Epithelial cell of proximal tubule (primary cell): Measurements from ENCODE around the gene PPIG. TPM values are rescaled to one million over a fixed set of nuclear protein-coding genes. Genes with fewer than 3 reads are reported as not detected.

ENCODE experiments used
- DNase-seq: peaks from one replicate; pipeline ENCODE4 v3.0.0-alpha.2; 2011; ENCODE audit warnings: low read depth
- H3K4me3 ChIP-seq: 2 replicates; pipeline ENCODE4 v1.5.1; 2011; ENCODE audit warnings: low read depth, mild to moderate bottlenecking, low read length
- total RNA-seq: library from RNA; depleted of rRNA; stranded (reverse); fragments of >200 nt; gene quantifications from 2 replicates; pipeline ENCODE4 v1.2.3, GENCODE V29; 2015
- TF ChIP-seq, protein P1 (sequence below): conservative IDR thresholded peaks from 2 replicates; pipeline ENCODE4 v1.5.1; 2012; ENCODE audit warnings: low read depth, mild to moderate bottlenecking, low read length

Gene PPIG
- total RNA-seq, 1 donor from 2014 or later, result 21.9 TPM

DNA sequence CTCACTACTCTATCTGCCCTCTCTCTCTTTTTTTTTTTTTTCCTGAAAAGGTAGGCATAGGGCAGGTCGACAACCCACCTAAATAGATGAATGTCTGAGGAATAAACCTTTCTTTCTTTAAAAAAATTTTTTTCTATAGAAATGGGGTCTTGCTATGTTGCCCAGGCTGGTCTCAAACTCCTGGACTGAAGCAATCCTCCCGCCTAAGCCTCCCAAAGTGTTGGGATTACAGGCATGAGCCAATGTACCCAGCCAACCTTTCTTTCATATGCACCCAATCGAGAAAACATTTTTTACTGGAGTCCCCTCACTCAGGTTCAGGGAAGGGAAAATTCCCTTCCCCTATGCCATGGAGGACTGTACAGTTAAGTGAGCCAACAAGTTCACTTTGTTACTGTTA, 79.1 kb downstream of the PPIG start:
- TF ChIP-seq, protein P1, sequence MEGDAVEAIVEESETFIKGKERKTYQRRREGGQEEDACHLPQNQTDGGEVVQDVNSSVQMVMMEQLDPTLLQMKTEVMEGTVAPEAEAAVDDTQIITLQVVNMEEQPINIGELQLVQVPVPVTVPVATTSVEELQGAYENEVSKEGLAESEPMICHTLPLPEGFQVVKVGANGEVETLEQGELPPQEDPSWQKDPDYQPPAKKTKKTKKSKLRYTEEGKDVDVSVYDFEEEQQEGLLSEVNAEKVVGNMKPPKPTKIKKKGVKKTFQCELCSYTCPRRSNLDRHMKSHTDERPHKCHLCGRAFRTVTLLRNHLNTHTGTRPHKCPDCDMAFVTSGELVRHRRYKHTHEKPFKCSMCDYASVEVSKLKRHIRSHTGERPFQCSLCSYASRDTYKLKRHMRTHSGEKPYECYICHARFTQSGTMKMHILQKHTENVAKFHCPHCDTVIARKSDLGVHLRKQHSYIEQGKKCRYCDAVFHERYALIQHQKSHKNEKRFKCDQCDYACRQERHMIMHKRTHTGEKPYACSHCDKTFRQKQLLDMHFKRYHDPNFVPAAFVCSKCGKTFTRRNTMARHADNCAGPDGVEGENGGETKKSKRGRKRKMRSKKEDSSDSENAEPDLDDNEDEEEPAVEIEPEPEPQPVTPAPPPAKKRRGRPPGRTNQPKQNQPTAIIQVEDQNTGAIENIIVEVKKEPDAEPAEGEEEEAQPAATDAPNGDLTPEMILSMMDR, result no peak
- DNase-seq, result no peak
- no peak overlapping the region for H3K4me3 ChIP-seq

DNA sequence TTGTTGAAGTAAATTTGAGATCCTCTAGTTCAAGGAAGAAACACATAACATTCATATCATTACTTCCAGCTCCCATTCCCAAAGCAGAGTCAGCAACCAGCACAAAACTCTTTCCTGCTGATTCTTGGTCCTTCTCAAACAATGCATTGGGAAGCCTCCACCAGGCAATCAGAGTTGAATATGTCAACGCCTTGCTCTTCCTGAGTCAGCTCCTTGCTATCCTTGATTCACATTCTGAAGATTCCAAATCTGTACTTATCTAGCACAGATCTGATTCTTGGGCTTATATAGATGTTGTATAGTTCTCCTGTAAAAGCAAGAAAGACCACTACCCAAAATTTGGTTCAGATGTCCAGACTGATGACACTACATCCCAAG, 80.4 kb downstream of the PPIG start:
- no peak for DNase-seq
- no peak overlapping the region for H3K4me3 ChIP-seq
- TF ChIP-seq, protein P1, result no peak

DNA sequence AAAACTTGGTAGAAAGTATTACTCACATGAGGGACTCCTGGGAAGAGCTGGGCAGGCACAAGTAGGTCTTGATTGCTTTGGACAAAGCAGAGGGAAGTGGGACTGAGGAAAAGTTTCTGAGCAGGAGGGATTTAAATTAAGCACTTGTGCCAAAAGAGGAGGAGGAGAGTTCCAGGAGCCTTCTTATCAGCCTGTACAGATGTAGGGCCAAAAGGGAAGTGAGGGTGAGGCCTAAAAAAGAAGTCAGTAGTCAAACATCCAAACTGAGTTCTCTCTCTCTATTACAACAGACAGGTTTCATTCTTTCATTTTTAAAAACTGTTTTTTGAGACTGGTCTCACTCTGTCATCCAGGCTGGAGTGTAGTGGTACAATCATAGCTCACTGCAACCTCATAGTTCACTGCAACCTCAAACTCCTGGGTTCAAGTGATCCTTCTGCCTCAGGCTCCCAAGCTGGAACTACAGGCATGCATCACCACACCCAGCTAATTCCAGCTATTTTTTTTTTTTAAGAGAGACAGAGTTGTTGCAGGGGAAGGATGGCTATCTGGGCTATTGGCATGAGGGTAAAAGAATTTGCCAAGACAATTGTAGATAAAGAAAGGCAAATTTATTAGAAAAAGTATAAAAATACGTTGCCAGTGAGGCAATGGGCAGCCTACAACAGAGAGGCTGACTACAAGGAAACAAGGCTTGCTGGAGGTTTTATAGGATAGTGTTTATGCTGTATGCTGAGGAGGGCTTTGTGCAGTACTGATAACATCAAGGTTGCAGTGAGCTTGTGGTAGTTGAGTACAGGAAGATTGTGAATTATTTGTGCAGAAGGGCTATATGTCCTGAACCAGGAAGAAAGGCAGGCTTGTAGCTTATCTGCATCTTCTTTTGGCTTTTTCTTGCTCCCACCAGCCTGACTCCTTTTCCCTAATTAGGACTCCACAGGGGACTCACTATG, 81.1 kb downstream of the PPIG start:
- H3K4me3 ChIP-seq, result no peak overlapping the region
- TF ChIP-seq, protein P1, result no peak
- DNase-seq, result no peak

DNA sequence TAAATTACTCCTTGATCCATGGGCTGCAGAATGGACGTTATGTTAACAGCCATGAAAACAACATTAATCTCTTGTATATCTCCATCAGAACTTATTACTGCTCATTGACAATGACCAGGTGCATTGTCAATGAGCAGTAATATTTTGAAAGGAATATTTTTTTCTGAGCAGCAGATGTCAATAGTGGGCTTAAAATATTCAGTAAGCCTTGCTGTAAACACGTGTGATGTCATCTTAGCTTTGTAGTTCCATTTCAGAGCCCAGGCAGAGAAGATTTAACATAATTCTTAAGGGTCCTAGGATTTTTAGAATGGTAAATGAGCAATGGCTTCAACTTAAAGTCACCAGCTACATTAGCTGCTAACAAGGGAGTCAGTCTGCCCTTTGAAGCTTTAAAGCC, 83.4 kb downstream of the PPIG start:
- H3K4me3 ChIP-seq, result no peak overlapping the region
- TF ChIP-seq, protein P1, result no peak
- no peak for DNase-seq

DNA sequence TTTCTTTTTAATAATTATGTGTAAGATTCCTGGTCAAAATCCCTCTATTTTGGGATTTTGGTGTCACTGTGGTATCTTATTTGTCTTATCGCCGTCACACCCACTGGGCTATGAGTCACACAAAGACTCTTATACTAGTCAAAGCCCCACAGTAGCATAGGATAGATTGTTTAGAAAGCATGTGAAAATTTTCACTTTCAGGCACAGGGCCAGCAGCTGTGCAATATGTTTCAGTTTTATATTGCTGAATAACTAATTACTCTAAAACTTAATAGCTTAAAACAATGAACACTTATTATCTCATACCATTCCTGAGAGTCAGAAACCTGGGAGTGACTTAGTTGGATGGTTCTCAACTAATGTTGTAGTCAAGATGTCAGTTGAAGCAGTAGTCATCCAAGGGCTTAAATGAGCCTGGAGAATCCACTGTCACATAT, 86.1 kb downstream of the PPIG start:
- TF ChIP-seq, protein P1, result no peak
- no peak for DNase-seq
- H3K4me3 ChIP-seq, result no peak overlapping the region

DNA sequence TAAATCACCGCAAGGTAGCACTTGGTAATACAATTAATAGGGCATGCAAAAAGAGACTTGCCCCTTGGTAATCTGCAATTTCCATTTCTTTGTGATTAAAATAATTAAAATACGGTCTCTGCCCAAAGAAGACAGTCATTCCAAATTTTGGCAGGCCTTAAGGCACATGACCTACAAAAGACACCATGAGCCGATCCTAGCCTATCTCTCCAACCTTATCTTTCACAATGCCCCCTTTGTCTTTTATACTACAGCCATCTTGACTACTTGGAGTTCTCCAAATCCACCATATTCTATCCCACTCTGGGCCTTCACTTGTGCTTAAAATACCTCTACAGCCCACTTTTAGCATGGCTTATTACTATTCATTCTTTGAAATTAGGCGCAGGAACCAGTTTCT, 86.8 kb downstream of the PPIG start:
- no peak for DNase-seq
- no peak overlapping the region for H3K4me3 ChIP-seq
- TF ChIP-seq, protein P1, result no peak

DNA sequence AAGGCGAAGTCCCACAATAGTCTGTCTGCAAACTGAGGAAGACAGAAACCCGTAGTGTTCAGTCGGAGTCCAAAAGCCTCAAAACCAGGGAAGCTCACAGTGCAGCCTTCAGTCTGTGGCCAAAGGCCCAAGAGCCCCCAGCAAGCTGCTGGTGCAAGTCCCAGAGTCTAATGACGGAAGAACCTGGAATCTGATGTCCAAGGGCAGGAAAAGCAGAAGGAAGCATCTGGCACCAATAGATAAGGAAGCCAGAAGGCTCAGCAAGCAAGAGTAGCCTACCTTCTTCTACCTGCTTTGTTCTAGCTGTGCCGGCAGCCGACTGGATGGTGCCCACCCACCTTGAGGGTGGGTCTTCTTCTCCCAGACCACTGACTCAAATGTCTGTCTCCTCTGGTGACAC, 88.3 kb downstream of the PPIG start:
- H3K4me3 ChIP-seq, result no peak overlapping the region
- DNase-seq, result no peak
- TF ChIP-seq, protein P1, result no peak
